HG02610 (cell line): ENCODE measurements around the gene PALLD.

Experiments
- ATAC-seq: cut with Tn5 transposase; IDR thresholded peaks from one replicate; pipeline ENCODE4 v1.9.1; 2021; ENCODE audit warnings: mild to moderate bottlenecking, moderate library complexity; ENCODE audit not compliant: unreplicated experiment

Gene PALLD

GRCh38 chr4:168553714-168554370 is 57.0 kb downstream of the PALLD start:
- no peak for ATAC-seq

GRCh38 chr4:168555437-168555836 is 58.6 kb downstream of the PALLD start:
- ATAC-seq: no peak

GRCh38 chr4:168557658-168558057 is 60.8 kb downstream of the PALLD start:
- peak; percentile 52 for ATAC-seq

- ATAC-seq: no peak
Observed at GRCh38 chr4:168558599-168558998, 61.7 kb downstream of the PALLD start.

GRCh38 chr4:168560184-168561180 is 63.6 kb downstream of the PALLD start:
- ATAC-seq: no peak

GRCh38 chr4:168562041-168562571 is 65.3 kb downstream of the PALLD start:
- no peak for ATAC-seq

GRCh38 chr4:168564023-168564422 is 67.2 kb downstream of the PALLD start:
- ATAC-seq: no peak

- ATAC-seq: no peak
Observed at GRCh38 chr4:168565130-168565529, 68.3 kb downstream of the PALLD start.

- ATAC-seq: no peak
Observed at GRCh38 chr4:168566726-168567125, 69.9 kb downstream of the PALLD start.

GRCh38 chr4:168569066-168569930 is 72.4 kb downstream of the PALLD start:
- ATAC-seq: no peak

GRCh38 chr4:168569931-168570276 is 73.1 kb downstream of the PALLD start:
- no peak for ATAC-seq

GRCh38 chr4:168570466-168570865 is 73.6 kb downstream of the PALLD start:
- ATAC-seq: no peak

GRCh38 chr4:168572002-168572401 is 75.2 kb downstream of the PALLD start:
- no peak for ATAC-seq

- ATAC-seq: no peak
Observed at GRCh38 chr4:168573870-168574269, 77.0 kb downstream of the PALLD start.

GRCh38 chr4:168574581-168575295 is 77.9 kb downstream of the PALLD start:
- no peak for ATAC-seq

GRCh38 chr4:168575473-168575872 is 78.6 kb downstream of the PALLD start:
- no peak for ATAC-seq

- no peak for ATAC-seq
Observed at GRCh38 chr4:168577624-168578023, 80.8 kb downstream of the PALLD start.

- no peak for ATAC-seq
Observed at GRCh38 chr4:168580228-168580627, 83.4 kb downstream of the PALLD start.

GRCh38 chr4:168584321-168584771 is 87.5 kb downstream of the PALLD start:
- peak; percentile 69 for ATAC-seq
